ENCODE results near the gene ASCC2. TPM values are rescaled to one million over a fixed set of nuclear protein-coding genes. Genes with fewer than 3 reads are reported as not detected.

The ASCC2 gene
- total and polyA plus RNA-seq, 7 experiments from 2014 or later: 48.7 to 101 (median 90.5) TPM

GRCh38 chr22:29803190-29803589, 34.9 kb downstream of the ASCC2 start:
- CTCF ChIA-PET: no interaction called here
- intact Hi-C loops (cut with micrococcal nuclease): no loop called here
- DNase-seq: no peak
- ATAC-seq: no peak
- no peaks in the 10 kb centered on the region for H3K4me1 ChIP-seq (ENCODE audit: control insufficient read depth in 2 of 2, insufficient read depth in 2 of 2, low read length in 2 of 2)
- Mint-ChIP-seq H3K36me3 (peaks cover 20 to 79% (median 25%) of the 10 kb centered on the region in 5 donors), H3K4me1 (peaks cover 0 to 10% (median 0%) of the 10 kb centered on the region in 7 donors), H3K4me3 (no peak overlapping the region), H3K9me3 (no peaks in the 10 kb centered on the region), H3K27me3 (no peaks in the 10 kb centered on the region), H3K27ac (no peak overlapping the region)
- POLR2A ChIA-PET: no interaction called here
- no peak overlapping the region for H3K4me3 ChIP-seq (ENCODE audit: low read length)
- peaks cover 19 to 93% (median 55%) of the 10 kb centered on the region in 3 experiments for H3K36me3 ChIP-seq (ENCODE audit: control insufficient read depth in 2 of 3, insufficient read depth in 3 of 3, low read length in 3 of 3)
- H3K9me3 ChIP-seq (ENCODE audit: control insufficient read depth in 2 of 3, low read length in 3 of 3): no peaks in the 10 kb centered on the region
- no peak overlapping the region for H3K27ac ChIP-seq (ENCODE audit: low read depth, low read length)
- H3K27me3 ChIP-seq (ENCODE audit: control insufficient read depth in 2 of 2, insufficient read depth in 2 of 2, low read length in 2 of 2): no peaks in the 10 kb centered on the region

GRCh38 chr22:29801796-29802195, 36.3 kb downstream of the ASCC2 start:
- H3K4me1 Mint-ChIP-seq: peaks cover 0 to 13% (median 0%) of the 10 kb centered on the region in 7 donors
- POLR2A ChIA-PET: no interaction called here
- Histone ChIP-seq H3K4me1 (ENCODE audit: control insufficient read depth in 2 of 2, insufficient read depth in 2 of 2, low read length in 2 of 2) (no peaks in the 10 kb centered on the region), H3K27ac (ENCODE audit: low read depth, low read length) (no peak overlapping the region), H3K27me3 (ENCODE audit: control insufficient read depth in 2 of 2, insufficient read depth in 2 of 2, low read length in 2 of 2) (no peaks in the 10 kb centered on the region), H3K9me3 (ENCODE audit: control insufficient read depth in 2 of 3, low read length in 3 of 3) (no peaks in the 10 kb centered on the region), H3K4me3 (ENCODE audit: low read length) (no peak overlapping the region), H3K36me3 (ENCODE audit: control insufficient read depth in 2 of 3, insufficient read depth in 3 of 3, low read length in 3 of 3) (peaks cover 18 to 92% (median 50%) of the 10 kb centered on the region in 3 experiments)
- H3K4me3 Mint-ChIP-seq: no peak overlapping the region
- H3K27ac Mint-ChIP-seq: no peak overlapping the region
- H3K9me3 Mint-ChIP-seq: no peaks in the 10 kb centered on the region
- no peak for DNase-seq
- H3K27me3 Mint-ChIP-seq: no peaks in the 10 kb centered on the region
- peaks cover 21 to 74% (median 25%) of the 10 kb centered on the region in 5 donors for H3K36me3 Mint-ChIP-seq
- no peak for ATAC-seq
- intact Hi-C loops (cut with micrococcal nuclease): no loop called here
- CTCF ChIA-PET: no interaction called here

DNA sequence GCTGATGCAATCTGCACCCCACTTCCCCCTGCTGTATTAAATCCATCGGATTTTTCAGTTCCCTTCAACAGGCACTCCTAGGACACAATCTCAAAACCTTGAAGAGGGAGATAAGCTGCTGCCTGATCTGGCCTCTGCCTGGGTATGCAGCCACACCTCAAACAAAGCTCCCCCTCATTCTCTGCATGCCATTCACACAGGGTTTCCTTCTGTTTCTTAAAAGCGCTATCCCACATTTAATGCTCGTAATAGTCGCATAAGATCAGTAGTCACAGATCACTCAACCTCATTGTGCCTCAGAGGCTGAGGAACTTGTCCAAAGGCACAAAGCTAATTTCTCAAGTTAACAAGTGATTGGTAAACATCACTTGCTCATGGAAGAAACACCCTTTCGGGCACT, 36.9 kb downstream of the ASCC2 start:
- POLR2A ChIA-PET: no interaction called here

DNA sequence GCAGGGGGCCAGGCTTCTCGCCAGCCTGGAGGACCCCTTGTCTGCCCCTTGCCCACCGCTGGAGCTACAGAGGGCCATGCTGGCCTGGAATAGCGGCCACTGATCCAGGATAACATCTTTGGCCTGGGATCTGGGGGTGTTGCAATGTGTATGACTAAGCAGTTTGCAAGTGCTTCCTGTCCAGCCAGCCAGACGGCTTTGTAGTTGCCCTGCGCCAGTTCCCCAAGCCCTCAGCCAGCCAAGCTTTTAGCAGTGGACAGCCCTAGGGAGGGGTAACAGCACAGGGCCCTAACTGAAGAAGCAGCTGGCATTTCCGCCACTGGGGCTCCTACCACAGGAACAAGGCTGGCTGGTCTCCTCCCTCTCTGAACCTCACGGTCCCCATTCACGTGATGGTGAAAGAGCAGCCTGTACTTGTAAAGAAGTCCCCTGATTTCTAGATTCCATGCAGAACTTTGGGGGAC, 38.8 kb downstream of the ASCC2 start:
- intact Hi-C loops (cut with micrococcal nuclease): no loop called here
- Histone ChIP-seq H3K27ac (ENCODE audit: low read depth, low read length) (no peak overlapping the region), H3K4me1 (ENCODE audit: control insufficient read depth in 2 of 2, insufficient read depth in 2 of 2, low read length in 2 of 2) (no peaks in the 10 kb centered on the region), H3K27me3 (ENCODE audit: control insufficient read depth in 2 of 2, insufficient read depth in 2 of 2, low read length in 2 of 2) (no peaks in the 10 kb centered on the region), H3K9me3 (ENCODE audit: control insufficient read depth in 2 of 3, low read length in 3 of 3) (no peaks in the 10 kb centered on the region), H3K4me3 (ENCODE audit: low read length) (no peak overlapping the region), H3K36me3 (ENCODE audit: control insufficient read depth in 2 of 3, insufficient read depth in 3 of 3, low read length in 3 of 3) (peaks cover 5 to 91% (median 29%) of the 10 kb centered on the region in 3 experiments)
- ATAC-seq: peak; percentile 86
- ChIA-PET CTCF (no interaction called here), POLR2A (no interaction called here)
- DNase-seq: no peak
- Mint-ChIP-seq H3K27ac (no peak overlapping the region), H3K36me3 (peaks cover 14 to 57% (median 17%) of the 10 kb centered on the region in 5 donors), H3K4me1 (peaks cover 0 to 13% (median 0%) of the 10 kb centered on the region in 7 donors), H3K27me3 (no peaks in the 10 kb centered on the region), H3K4me3 (no peak overlapping the region), H3K9me3 (no peaks in the 10 kb centered on the region)

More for the DNA sequence above, 36.9 kb downstream of the ASCC2 start:
- Mint-ChIP-seq H3K4me1 (peaks cover 0 to 13% (median 0%) of the 10 kb centered on the region in 7 donors), H3K9me3 (no peaks in the 10 kb centered on the region), H3K36me3 (peaks cover 20 to 72% (median 25%) of the 10 kb centered on the region in 5 donors), H3K27ac (no peak overlapping the region), H3K4me3 (no peak overlapping the region), H3K27me3 (no peaks in the 10 kb centered on the region)
- CTCF ChIA-PET: no interaction called here
- H3K36me3 ChIP-seq (ENCODE audit: control insufficient read depth in 2 of 3, insufficient read depth in 3 of 3, low read length in 3 of 3): peaks cover 18 to 92% (median 45%) of the 10 kb centered on the region in 3 experiments
- no peaks in the 10 kb centered on the region for H3K4me1 ChIP-seq (ENCODE audit: control insufficient read depth in 2 of 2, insufficient read depth in 2 of 2, low read length in 2 of 2)
- ATAC-seq: no peak
- intact Hi-C loops (cut with micrococcal nuclease): no loop called here
- no peak overlapping the region for H3K4me3 ChIP-seq (ENCODE audit: low read length)
- no peaks in the 10 kb centered on the region for H3K27me3 ChIP-seq (ENCODE audit: control insufficient read depth in 2 of 2, insufficient read depth in 2 of 2, low read length in 2 of 2)
- H3K27ac ChIP-seq (ENCODE audit: low read depth, low read length): no peak overlapping the region
- H3K9me3 ChIP-seq (ENCODE audit: control insufficient read depth in 2 of 3, low read length in 3 of 3): no peaks in the 10 kb centered on the region
- DNase-seq: no peak

- Mint-ChIP-seq H3K4me3 (no peak overlapping the region), H3K9me3 (no peaks in the 10 kb centered on the region), H3K27ac (peak overlapping the region in 2 of 9 donors; percentile 61 to 78), H3K4me1 (peaks cover 0 to 13% (median 0%) of the 10 kb centered on the region in 7 donors), H3K36me3 (peaks cover 14 to 52% (median 17%) of the 10 kb centered on the region in 5 donors), H3K27me3 (no peaks in the 10 kb centered on the region)
- POLR2A ChIA-PET: no interaction called here
- ATAC-seq (no peak), DNase-seq (no peak)
- Histone ChIP-seq H3K27me3 (ENCODE audit: control insufficient read depth in 2 of 2, insufficient read depth in 2 of 2, low read length in 2 of 2) (no peaks in the 10 kb centered on the region), H3K9me3 (ENCODE audit: control insufficient read depth in 2 of 3, low read length in 3 of 3) (no peaks in the 10 kb centered on the region), H3K4me1 (ENCODE audit: control insufficient read depth in 2 of 2, insufficient read depth in 2 of 2, low read length in 2 of 2) (no peaks in the 10 kb centered on the region), H3K36me3 (ENCODE audit: control insufficient read depth in 2 of 3, insufficient read depth in 3 of 3, low read length in 3 of 3) (peaks cover 5 to 89% (median 24%) of the 10 kb centered on the region in 3 experiments), H3K27ac (ENCODE audit: low read depth, low read length) (no peak overlapping the region), H3K4me3 (ENCODE audit: low read length) (no peak overlapping the region)
- CTCF ChIA-PET: no interaction called here
- intact Hi-C loops (cut with micrococcal nuclease): no loop called here
Observed at GRCh38 chr22:29798801-29799200, 39.3 kb downstream of the ASCC2 start.

GRCh38 chr22:29798318-29798717, 39.8 kb downstream of the ASCC2 start:
- H3K27me3 ChIP-seq (ENCODE audit: control insufficient read depth in 2 of 2, insufficient read depth in 2 of 2, low read length in 2 of 2): no peaks in the 10 kb centered on the region
- peaks cover 0 to 13% (median 0%) of the 10 kb centered on the region in 7 donors for H3K4me1 Mint-ChIP-seq
- H3K9me3 Mint-ChIP-seq: no peaks in the 10 kb centered on the region
- H3K36me3 Mint-ChIP-seq: peaks cover 14 to 50% (median 17%) of the 10 kb centered on the region in 5 donors
- no peak overlapping the region for H3K4me3 Mint-ChIP-seq
- intact Hi-C loops (cut with micrococcal nuclease): no loop called here
- H3K27me3 Mint-ChIP-seq: no peaks in the 10 kb centered on the region
- H3K9me3 ChIP-seq (ENCODE audit: control insufficient read depth in 2 of 3, low read length in 3 of 3): no peaks in the 10 kb centered on the region
- ATAC-seq (no peak), DNase-seq (no peak)
- ChIA-PET CTCF (no interaction called here), POLR2A (no interaction called here)
- H3K27ac Mint-ChIP-seq: peak overlapping the region in 6 of 9 donors; percentile 8 to 78 (median 58)
- H3K4me3 ChIP-seq (ENCODE audit: low read length): no peak overlapping the region
- H3K27ac ChIP-seq (ENCODE audit: low read depth, low read length): no peak overlapping the region
- H3K36me3 ChIP-seq (ENCODE audit: control insufficient read depth in 2 of 3, insufficient read depth in 3 of 3, low read length in 3 of 3): peaks cover 5 to 89% (median 21%) of the 10 kb centered on the region in 3 experiments
- H3K4me1 ChIP-seq (ENCODE audit: control insufficient read depth in 2 of 2, insufficient read depth in 2 of 2, low read length in 2 of 2): no peaks in the 10 kb centered on the region

- H3K9me3 ChIP-seq (ENCODE audit: control insufficient read depth in 2 of 3, low read length in 3 of 3): no peaks in the 10 kb centered on the region
- H3K4me1 Mint-ChIP-seq: peaks cover 0 to 13% (median 0%) of the 10 kb centered on the region in 7 donors
- POLR2A ChIA-PET: interaction anchor here (1.0 kb wide), 1 partner anchor 185 kb away, joined by 6 read pairs; no protein-coding TSS in a partner anchor
- no peak overlapping the region for H3K27ac Mint-ChIP-seq
- no peaks in the 10 kb centered on the region for H3K27me3 ChIP-seq (ENCODE audit: control insufficient read depth in 2 of 2, insufficient read depth in 2 of 2, low read length in 2 of 2)
- no peak overlapping the region for H3K4me3 ChIP-seq (ENCODE audit: low read length)
- CTCF ChIA-PET: no interaction called here
- intact Hi-C loops (cut with micrococcal nuclease): no loop called here
- H3K36me3 ChIP-seq (ENCODE audit: control insufficient read depth in 2 of 3, insufficient read depth in 3 of 3, low read length in 3 of 3): peaks cover 5 to 94% (median 27%) of the 10 kb centered on the region in 3 experiments
- H3K4me3 Mint-ChIP-seq: no peak overlapping the region
- ATAC-seq (peak; percentile 53), DNase-seq (no peak)
- H3K9me3 Mint-ChIP-seq: no peaks in the 10 kb centered on the region
- H3K4me1 ChIP-seq (ENCODE audit: control insufficient read depth in 2 of 2, insufficient read depth in 2 of 2, low read length in 2 of 2): no peaks in the 10 kb centered on the region
- no peaks in the 10 kb centered on the region for H3K27me3 Mint-ChIP-seq
- H3K36me3 Mint-ChIP-seq: peaks cover 14 to 56% (median 17%) of the 10 kb centered on the region in 5 donors
- no peak overlapping the region for H3K27ac ChIP-seq (ENCODE audit: low read depth, low read length)
Observed at GRCh38 chr22:29797351-29797750, 40.7 kb downstream of the ASCC2 start.

Data from naive thymus-derived CD4-positive, alpha-beta T cell (primary cell).